K562 (cell line): ENCODE measurements around the gene SLC5A4. TPM values are rescaled to one million over a fixed set of nuclear protein-coding genes. Genes with fewer than 3 reads are reported as not detected.

Experiments used
- ATAC-seq: fragments of 200-7000 bp; cut with Tn5 transposase; 3 replicates; pipeline ENCODE4 v1.9.1; 2020; ENCODE audit warnings: moderate library complexity
- BruUV-seq: library from RNA; stranded (reverse); fragments of 400-500 nt; replicated peaks from 2 replicates; lab custom pipeline; 2021; lab: Mats Ljungman, UMichigan
- CTCF ChIA-PET: fragments of 300-600 bp; formaldehyde crosslinking; extraction: SDS; loops from one replicate; lab custom pipeline; 2021; ENCODE audit warnings: low intra/inter-chr PET ratio; lab: Yijun Ruan, JAX
- POLR2A ChIA-PET: fragments of 300-600, 350-650 bp; sonication (Branson Sonifier 250); formaldehyde crosslinking; extraction: SDS; loops from one replicate; lab custom pipeline; 2021; ENCODE audit warnings: antibody characterized with exemption, inconsistent platforms; lab: Yijun Ruan, JAX
- DNase-seq, 4 experiments: peaks; one replicate each; pipeline versions ENCODE4 v3.0.0 to v3.0.0-alpha.2; 2011 to 2018; ENCODE audit warnings: low spot score in 3 of 4, mixed read lengths in 3 of 4; ENCODE audit errors: extremely low read depth in 1 of 4
- FAIRE-seq: peaks from 2 replicates; lab custom pipeline; 2011; peaks lifted over from hg19 to GRCh38; lab: Jason Lieb, UNC
- H2AFZ ChIP-seq: 2 replicates; pipeline ENCODE4 v1.6.0; 2011; ENCODE audit warnings: low read depth, low read length, control low read depth, inconsistent platforms
- H3K27ac ChIP-seq: fragments of 200-600 bp; 3 replicates; pipeline ENCODE4 v1.8.0; 2011; ENCODE audit warnings: low read depth, mild to moderate bottlenecking, control low read depth, inconsistent platforms, low read length, moderate library complexity, mixed read lengths; ENCODE audit errors: extremely low read depth
- H3K27me3 ChIP-seq, 2 experiments: fragments of 300-600 bp in 1 of 2; 2 replicates in 1 of 2; 3 replicates in 1 of 2; pipeline versions ENCODE4 v1.6.0 to v1.8.0; 2011; ENCODE audit warnings: inconsistent platforms in 2 of 2, low read length in 2 of 2, mild to moderate bottlenecking in 1 of 2, mixed read lengths in 1 of 2, moderate library complexity in 1 of 2; ENCODE audit not compliant: control insufficient read depth in 2 of 2, insufficient read depth in 2 of 2
- H3K36me3 ChIP-seq: fragments of 300-600 bp; 3 replicates; pipeline ENCODE4 v1.8.0; 2011; ENCODE audit warnings: mild to moderate bottlenecking, low read length, inconsistent platforms; ENCODE audit not compliant: control insufficient read depth, insufficient read depth
- H3K4me1 ChIP-seq, 2 experiments: fragments of 200-600 bp in 1 of 2; replicated peaks in 1 of 2; 2 replicates in 1 of 2; 3 replicates in 1 of 2; pipeline versions ENCODE4 v1.5.1 to v1.8.0; 2011; ENCODE audit warnings: inconsistent platforms in 2 of 2, low read length in 2 of 2, mild to moderate bottlenecking in 1 of 2, mixed read lengths in 1 of 2, moderate library complexity in 1 of 2; ENCODE audit not compliant: control insufficient read depth in 2 of 2, insufficient read depth in 2 of 2
- H3K4me2 ChIP-seq: 2 replicates; pipeline ENCODE4 v1.6.1; 2011; ENCODE audit warnings: low read length, control low read depth, inconsistent platforms, mixed read lengths; ENCODE audit not compliant: insufficient read depth
- H3K4me3 ChIP-seq: fragments of 200-600 bp; sonication (generic), shearing (Covaris generic); 2 replicates; pipeline ENCODE4 v1.5.1; 2016; ENCODE audit warnings: control low read depth, inconsistent platforms
- H3K79me2 ChIP-seq: fragments of 200-600 bp; 3 replicates; pipeline ENCODE4 v1.8.0; 2011; ENCODE audit warnings: low read length, inconsistent platforms; ENCODE audit not compliant: control insufficient read depth, insufficient read depth
- H3K9ac ChIP-seq, 2 experiments: 2 replicates each; pipeline versions ENCODE4 v1.6.0 to v1.6.1; 2011; ENCODE audit warnings: low read depth in 2 of 2, low read length in 2 of 2, control low read depth in 1 of 2, inconsistent platforms in 1 of 2, mild to moderate bottlenecking in 1 of 2, mixed read lengths in 1 of 2; ENCODE audit not compliant: insufficient read depth in 1 of 2
- H3K9me1 ChIP-seq: one replicate; pipeline ENCODE4 v1.6.0; 2011; ENCODE audit warnings: inconsistent platforms, mild to moderate bottlenecking, low read length, moderate library complexity; ENCODE audit not compliant: control insufficient read depth, insufficient read depth
- H3K9me3 ChIP-seq: replicated peaks from 2 replicates; pipeline ENCODE4 v1.5.1; 2011; ENCODE audit warnings: low read depth, low read length, inconsistent platforms; ENCODE audit not compliant: control insufficient read depth, insufficient read depth
- H4K20me1 ChIP-seq: replicated peaks from 2 replicates; pipeline ENCODE4 v1.6.1; 2011; ENCODE audit warnings: low read length, inconsistent platforms, mixed read lengths; ENCODE audit not compliant: control insufficient read depth, insufficient read depth
- CREB1 ChIP-seq, 2 experiments: sonication (generic) in 1 of 2; formaldehyde crosslinking in 1 of 2; IDR thresholded peaks; 2 replicates each; pipeline versions ENCODE4 v1.6.1 to v1.8.0; 2012 to 2022; ENCODE audit warnings: inconsistent platforms in 1 of 2, mild to moderate bottlenecking in 1 of 2, missing genetic modification reagents in 1 of 2, moderate library complexity in 1 of 2
- HMBOX1 ChIP-seq: sonication (generic); IDR thresholded peaks from 2 replicates; pipeline ENCODE4 v1.6.1; 2016
- KLF13 ChIP-seq: fragments of 450-650 bp; IDR thresholded peaks from 2 replicates; pipeline ENCODE4 v1.6.1; 2016; ENCODE audit warnings: missing genetic modification characterization, low read depth, mild to moderate bottlenecking, missing compliant biosample characterization, moderate library complexity, borderline replicate concordance
- NCOA1 ChIP-seq: fragments of 450-650 bp; IDR thresholded peaks from 2 replicates; pipeline ENCODE4 v1.6.1; 2016; ENCODE audit warnings: low read depth
- NCOA4 ChIP-seq: fragments of 450-650 bp; IDR thresholded peaks from 2 replicates; pipeline ENCODE4 v1.6.1; 2018; ENCODE audit warnings: mild to moderate bottlenecking; ENCODE audit not compliant: partially characterized antibody
- NFIC ChIP-seq: fragments of 450-650 bp; IDR thresholded peaks from 2 replicates; pipeline ENCODE4 v1.6.1; 2017; ENCODE audit warnings: mild to moderate bottlenecking, inconsistent platforms
- PHF21A ChIP-seq: fragments of 450-650 bp; IDR thresholded peaks from 2 replicates; pipeline ENCODE4 v1.6.1; 2017; ENCODE audit warnings: low read depth, borderline replicate concordance
- SREBF1 ChIP-seq: fragments of 150-350 bp; IDR thresholded peaks from 2 replicates; pipeline ENCODE4 v1.6.1; 2014; ENCODE audit warnings: antibody characterized with exemption, low read depth, low read length, borderline replicate concordance
- TAF1 ChIP-seq: IDR thresholded peaks from 2 replicates; pipeline ENCODE4 v1.6.1; 2011; ENCODE audit warnings: mild to moderate bottlenecking, low read length, moderate library complexity; ENCODE audit not compliant: insufficient read depth, control insufficient read depth, severe bottlenecking; ENCODE audit errors: extremely low read depth
- TCF7L2 ChIP-seq: fragments of 150-350 bp; IDR thresholded peaks from 2 replicates; pipeline ENCODE4 v1.6.1; 2016; ENCODE audit warnings: low read depth, mild to moderate bottlenecking, low read length, moderate library complexity
- TSC22D4 ChIP-seq: fragments of 450-650 bp; IDR thresholded peaks from 2 replicates; pipeline ENCODE4 v1.6.1; 2016; ENCODE audit warnings: missing genetic modification characterization, missing biosample characterization, control low read depth
- U2AF2 ChIP-seq: fragments of 200-400 bp; formaldehyde crosslinking; optimal IDR thresholded peaks from 2 replicates; pipeline ENCODE3; 2017; ENCODE audit warnings: low read depth, mild to moderate bottlenecking, low read length
- USF1 ChIP-seq: sonication (generic); formaldehyde crosslinking; IDR thresholded peaks from 2 replicates; pipeline ENCODE4 v1.9.0; 2022; ENCODE audit warnings: mild to moderate bottlenecking, missing genetic modification reagents
- XRCC5 ChIP-seq: fragments of 200-400 bp; formaldehyde crosslinking; IDR thresholded peaks from 2 replicates; pipeline ENCODE4 v1.6.1; 2017; ENCODE audit warnings: low read depth, mild to moderate bottlenecking, low read length
- ZFP91 ChIP-seq: sonication (generic); formaldehyde crosslinking; IDR thresholded peaks from 2 replicates; pipeline ENCODE4 v1.8.0; 2022; ENCODE audit warnings: mild to moderate bottlenecking, missing genetic modification reagents
- ZNF140 ChIP-seq: fragments of 250-450 bp; sonication (Bioruptor Pico); IDR thresholded peaks from 2 replicates; pipeline ENCODE4 v1.8.0; 2021; ENCODE audit warnings: moderate library complexity, mild to moderate bottlenecking, inconsistent platforms
- WGBS: fragments of 100-300 bp; shearing (Covaris generic); methylation state at CpG from one replicate; pipeline ENCODE4 v1.1.6; 2016; ENCODE audit warnings: low coverage, mixed read lengths; ENCODE audit not compliant: insufficient coverage; ENCODE audit errors: missing lambda C conversion rate; 5-methylcytosine and 5-hydroxymethylcytosine counted together
- in situ Hi-C: fragments of 300-500 bp; cut with MboI; formaldehyde crosslinking; loops from 4 replicates; pipeline ENCODE4 v1.15.0; 2018; ENCODE audit warnings: inconsistent platforms, mixed read lengths
- intact Hi-C: fragments of 100-400 bp; cut with micrococcal nuclease; formaldehyde crosslinking; loops from 2 replicates; pipeline ENCODE4 v1.14.2; 2022
- polyA plus RNA-seq, 8 experiments: library from polyadenylated mRNA; depleted of rRNA in 4 of 8; stranded (reverse) in 5 of 8; unstranded in 3 of 8; fragments of >200 nt; fragmentation: Nextera tagmentation in 2 of 8; fragmentation: Illumina TruSeq in 1 of 8; extraction: Ambion mirVana in 2 of 8; extraction: Trizol in 1 of 8; gene quantifications; 2 replicates each; pipeline versions ENCODE4 v1.2.1 to v1.2.3, GENCODE V29; 2011 to 2014; ENCODE audit warnings: inconsistent platforms in 1 of 8, missing spikeins in 1 of 8
- total RNA-seq, 7 experiments: library from RNA; depleted of rRNA in 6 of 7; stranded (reverse); fragments of >200 nt in 6 of 7; fragmentation: Illumina TruSeq in 2 of 7; extraction: Trizol in 2 of 7; gene quantifications; 2 replicates each; pipeline versions ENCODE4 v1.2.1 to v1.2.3, GENCODE V29; 2011 to 2021; ENCODE audit warnings: low replicate concordance in 1 of 7

SLC5A4 gene
- total and polyA plus RNA-seq, 9 of the 15 experiments (the other 6 are each of a cell fraction or from before 2014, with no cell fraction given): not detected

GRCh38 chr22:32217465-32217864 is 37.7 kb downstream of the SLC5A4 start (continued):
- TF ChIP-seq TAF1 (no peak), TCF7L2 (no peak), PHF21A (no peak), NCOA4 (no peak)

- H4K20me1 ChIP-seq: no peaks in the 10 kb centered on the region
- POLR2A ChIA-PET: no interaction called here
- H3K79me2 ChIP-seq: no peaks in the 10 kb centered on the region
- CTCF ChIA-PET: no interaction called here
- no peak for ATAC-seq
- H3K4me2 ChIP-seq: no peak overlapping the region
- in situ Hi-C loops: no loop called here
- no peak overlapping the region for H3K9ac ChIP-seq
- intact Hi-C loops: no loop called here
- TF ChIP-seq SREBF1 (no peak), U2AF2 (no peak), USF1 (CRISPR knock-in tag) (no peak), HMBOX1 (no peak), KLF13 (tag) (no peak), NCOA1 (no peak), ZNF140 (CRISPR knock-in tag) (no peak), CREB1 (IDR thresholded peaks at IDR 0.05) (no peak), CREB1 (CRISPR knock-in tag; IDR thresholded peaks at IDR 0.05) (no peak), ZFP91 (no peak), NFIC (no peak), TSC22D4 (tag) (no peak), XRCC5 (no peak)
- TF ChIP-seq, all 486 proteins: peak for 0
- H3K27ac ChIP-seq: no peak overlapping the region
- no peaks in the 10 kb centered on the region for H3K9me1 ChIP-seq
- no peaks in the 10 kb centered on the region for H3K36me3 ChIP-seq
- WGBS: 2% methylated on average over 8 of the region's 10 CpGs
- H3K27me3 ChIP-seq: no peaks in the 10 kb centered on the region
- no peaks in the 10 kb centered on the region for H3K4me1 ChIP-seq
- no peak for DNase-seq
- no peak for FAIRE-seq
- H2AFZ ChIP-seq: no peak overlapping the region
- no TSS peak for BruUV-seq
- no peaks in the 10 kb centered on the region for H3K9me3 ChIP-seq
- H3K4me3 ChIP-seq: no peak overlapping the region
Observed at GRCh38 chr22:32216911-32217310, 38.2 kb downstream of the SLC5A4 start.
